ENCODE measurements around the gene EXOSC7.

The EXOSC7 gene

GRCh38 chr3:45055411-45056143, 79.5 kb downstream of the EXOSC7 start:
- peak; percentile 13 for DNase-seq (ENCODE audit: low spot score)

- no peak for DNase-seq (ENCODE audit: low spot score)
Measured at GRCh38 chr3:45056608-45057301, 80.7 kb downstream of the EXOSC7 start.

- no peak for DNase-seq (ENCODE audit: low spot score)
Measured at GRCh38 chr3:45057557-45057956, 81.5 kb downstream of the EXOSC7 start.

- no peak for DNase-seq (ENCODE audit: low spot score)
Measured at GRCh38 chr3:45059132-45059531, 83.1 kb downstream of the EXOSC7 start.

GRCh38 chr3:45060165-45060892, 84.3 kb downstream of the EXOSC7 start:
- no peak for DNase-seq (ENCODE audit: low spot score)
